BE2C (cell line): ENCODE results near the gene IGLON5. TPM values are rescaled to one million over a fixed set of nuclear protein-coding genes. Genes with fewer than 3 reads are reported as not detected.

Source experiments
- DNase-seq: peaks from one replicate; pipeline ENCODE4 v3.0.0-alpha.2; 2020
- H3K27me3 ChIP-seq: fragments of 250-450 bp; sonication (Bioruptor Pico); 2 replicates; pipeline ENCODE4 v1.5.1; 2020; ENCODE audit warnings: mild to moderate bottlenecking
- H3K36me3 ChIP-seq: fragments of 250-450 bp; sonication (Bioruptor Pico); 2 replicates; pipeline ENCODE4 v1.5.1; 2020; ENCODE audit warnings: mild to moderate bottlenecking
- H3K4me1 ChIP-seq: fragments of 250-450 bp; sonication (Bioruptor Pico); 2 replicates; pipeline ENCODE4 v1.5.1; 2020
- H3K4me3 ChIP-seq: 2 replicates; pipeline ENCODE4 v1.5.1; 2011; ENCODE audit warnings: low read depth, low read length
- H3K9me3 ChIP-seq: fragments of 250-450 bp; sonication (Bioruptor Pico); 2 replicates; pipeline ENCODE4 v1.5.1; 2020
- polyA plus RNA-seq: library from polyadenylated mRNA; unstranded; fragments of >200 nt; gene quantifications from one replicate; pipeline ENCODE4 v1.2.1, GENCODE V29; 2012; ENCODE audit warnings: low read depth, missing spikeins; ENCODE audit not compliant: insufficient read length, insufficient read depth
- TF ChIP-seq, protein P1 (sequence below): IDR thresholded peaks from 2 replicates; pipeline ENCODE4 v1.5.1; 2012; ENCODE audit warnings: mild to moderate bottlenecking, low read depth, low read length

IGLON5 gene
- polyA plus RNA-seq = 20.7 TPM

- Histone ChIP-seq H3K4me3 (no peak within 1 kb of the TSS), H3K4me1 (no peaks in the 10 kb centered on the region), H3K27me3 (peaks cover 10% of the 10 kb centered on the region; the same call in 1 of the 2 replicates), H3K9me3 (no peaks in the 10 kb centered on the region), H3K36me3 (no peaks in the 10 kb centered on the region; the same call in 1 of the 2 replicates)
- TF ChIP-seq, protein P1, sequence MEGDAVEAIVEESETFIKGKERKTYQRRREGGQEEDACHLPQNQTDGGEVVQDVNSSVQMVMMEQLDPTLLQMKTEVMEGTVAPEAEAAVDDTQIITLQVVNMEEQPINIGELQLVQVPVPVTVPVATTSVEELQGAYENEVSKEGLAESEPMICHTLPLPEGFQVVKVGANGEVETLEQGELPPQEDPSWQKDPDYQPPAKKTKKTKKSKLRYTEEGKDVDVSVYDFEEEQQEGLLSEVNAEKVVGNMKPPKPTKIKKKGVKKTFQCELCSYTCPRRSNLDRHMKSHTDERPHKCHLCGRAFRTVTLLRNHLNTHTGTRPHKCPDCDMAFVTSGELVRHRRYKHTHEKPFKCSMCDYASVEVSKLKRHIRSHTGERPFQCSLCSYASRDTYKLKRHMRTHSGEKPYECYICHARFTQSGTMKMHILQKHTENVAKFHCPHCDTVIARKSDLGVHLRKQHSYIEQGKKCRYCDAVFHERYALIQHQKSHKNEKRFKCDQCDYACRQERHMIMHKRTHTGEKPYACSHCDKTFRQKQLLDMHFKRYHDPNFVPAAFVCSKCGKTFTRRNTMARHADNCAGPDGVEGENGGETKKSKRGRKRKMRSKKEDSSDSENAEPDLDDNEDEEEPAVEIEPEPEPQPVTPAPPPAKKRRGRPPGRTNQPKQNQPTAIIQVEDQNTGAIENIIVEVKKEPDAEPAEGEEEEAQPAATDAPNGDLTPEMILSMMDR = no peak
- DNase-seq = peak; percentile 40
These were observed at the start of gene IGLON5 for GRCh38 chr19:51311351-51312257. TSS of gene IGLON5 (plus strand) at chr19:51311644. CDS start at chr19:51311848, 204 bp downstream.

- Histone ChIP-seq H3K9me3 (no peaks in the 10 kb centered on the region), H3K27me3 (peaks cover 49% of the 10 kb centered on the region), H3K4me1 (no peaks in the 10 kb centered on the region), H3K4me3 (no peak overlapping the region), H3K36me3 (no peaks in the 10 kb centered on the region)
- TF ChIP-seq, protein P1 = no peak
- no peak for DNase-seq
These were observed 47.6 kb upstream of the IGLON5 start for GRCh38 chr19:51263808-51264207.

DNA sequence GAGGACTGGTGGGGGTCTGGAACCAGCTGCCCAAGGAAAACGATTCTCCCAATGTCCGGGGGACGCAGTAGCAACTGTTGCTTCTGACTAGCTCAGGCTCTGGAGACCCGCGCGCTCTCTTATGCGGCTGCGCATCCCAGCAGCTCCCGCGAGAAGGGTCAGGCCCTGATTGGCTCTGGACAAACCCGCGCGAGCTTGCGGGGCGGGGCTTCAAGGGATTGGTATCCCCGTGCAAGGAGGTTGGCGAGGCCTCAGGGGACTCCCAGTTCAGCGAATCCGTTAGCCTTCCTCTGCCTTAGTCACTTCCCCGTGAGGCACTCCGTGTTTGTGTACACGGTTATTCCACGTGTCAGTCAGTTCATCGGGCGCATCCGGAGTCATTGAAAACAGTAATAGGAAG lies 40.4 kb upstream of the IGLON5 start:
- TF ChIP-seq, protein P1 = no peak
- H3K27me3 ChIP-seq = no peaks in the 10 kb centered on the region
- no peak overlapping the region for H3K4me3 ChIP-seq
- DNase-seq = no peak
- no peaks in the 10 kb centered on the region for H3K36me3 ChIP-seq
- no peaks in the 10 kb centered on the region for H3K4me1 ChIP-seq
- no peaks in the 10 kb centered on the region for H3K9me3 ChIP-seq

- no peaks in the 10 kb centered on the region for H3K9me3 ChIP-seq
- no peak for DNase-seq
- no peaks in the 10 kb centered on the region for H3K36me3 ChIP-seq
- TF ChIP-seq, protein P1 = no peak
- H3K4me3 ChIP-seq = no peak overlapping the region
- no peaks in the 10 kb centered on the region for H3K4me1 ChIP-seq
- no peaks in the 10 kb centered on the region for H3K27me3 ChIP-seq
These were observed 39.1 kb upstream of the IGLON5 start for GRCh38 chr19:51272183-51272810.

DNA sequence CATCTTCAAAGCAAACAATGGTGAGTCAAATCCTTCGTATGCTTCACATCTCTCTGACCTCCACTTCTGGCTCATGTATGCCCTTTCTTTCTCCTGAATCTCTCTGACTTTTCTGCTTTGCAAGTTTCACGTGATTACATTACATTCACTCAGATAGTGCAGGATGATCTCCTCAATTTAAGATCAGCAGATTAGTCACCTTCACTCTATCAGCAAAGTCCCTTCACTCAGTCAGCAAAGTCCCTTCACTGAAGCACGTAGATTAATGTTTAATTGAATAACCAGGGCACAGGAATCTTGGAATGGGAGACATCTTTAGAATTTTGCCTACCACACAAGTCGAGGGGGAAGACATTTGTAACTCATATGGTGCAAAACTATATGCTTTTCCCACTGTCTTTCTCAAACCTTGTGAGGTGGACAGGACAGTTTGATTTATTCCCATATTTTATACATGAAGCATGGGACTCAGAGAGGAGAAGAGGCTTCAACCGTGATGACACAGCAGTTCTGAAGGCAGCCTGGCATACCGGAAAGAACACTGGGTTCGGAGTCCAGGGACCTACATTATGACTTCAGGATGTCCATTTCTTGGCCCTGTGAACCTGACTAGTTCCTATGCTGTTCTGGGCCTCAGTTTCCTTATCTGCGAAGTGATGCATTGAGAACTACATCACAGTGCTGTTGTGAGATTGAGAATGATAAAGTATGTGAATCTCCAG lies 37.2 kb upstream of the IGLON5 start:
- TF ChIP-seq, protein P1 = no peak
- no peak for DNase-seq

More for the DNA sequence above, 37.2 kb upstream of the IGLON5 start:
- Histone ChIP-seq H3K27me3 (peaks cover 4% of the 10 kb centered on the region; the same call in 1 of the 2 replicates), H3K36me3 (no peaks in the 10 kb centered on the region), H3K9me3 (no peaks in the 10 kb centered on the region), H3K4me3 (no peak overlapping the region), H3K4me1 (no peaks in the 10 kb centered on the region)
